ENCODE data around the gene LHPP. TPM values are rescaled to one million over a fixed set of nuclear protein-coding genes. Genes with fewer than 3 reads are reported as not detected.

The LHPP gene
- total RNA-seq, 1 experiment from 2014 or later, result 24.7 TPM

DNA sequence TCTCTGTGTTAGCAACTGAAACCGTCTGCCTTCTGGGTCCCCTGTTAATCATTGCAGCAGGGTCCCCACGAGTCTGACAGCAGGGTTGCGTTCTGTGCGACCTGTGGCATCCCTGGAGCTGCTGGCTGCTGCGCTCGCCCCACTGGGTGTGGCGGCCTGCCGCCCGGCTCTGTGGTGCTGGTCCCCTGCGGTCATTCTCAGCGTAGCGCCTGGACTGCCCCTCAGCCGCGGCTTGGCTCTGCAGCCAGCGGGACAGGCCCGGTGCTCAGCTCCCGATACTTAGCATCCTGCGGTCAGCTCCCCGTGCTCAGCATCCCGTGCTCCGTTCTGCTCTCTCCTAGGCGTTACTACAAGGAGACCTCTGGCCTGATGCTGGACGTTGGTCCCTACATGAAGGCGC, 35.0 kb downstream of the LHPP start:
- TF ChIP-seq, protein P1, sequence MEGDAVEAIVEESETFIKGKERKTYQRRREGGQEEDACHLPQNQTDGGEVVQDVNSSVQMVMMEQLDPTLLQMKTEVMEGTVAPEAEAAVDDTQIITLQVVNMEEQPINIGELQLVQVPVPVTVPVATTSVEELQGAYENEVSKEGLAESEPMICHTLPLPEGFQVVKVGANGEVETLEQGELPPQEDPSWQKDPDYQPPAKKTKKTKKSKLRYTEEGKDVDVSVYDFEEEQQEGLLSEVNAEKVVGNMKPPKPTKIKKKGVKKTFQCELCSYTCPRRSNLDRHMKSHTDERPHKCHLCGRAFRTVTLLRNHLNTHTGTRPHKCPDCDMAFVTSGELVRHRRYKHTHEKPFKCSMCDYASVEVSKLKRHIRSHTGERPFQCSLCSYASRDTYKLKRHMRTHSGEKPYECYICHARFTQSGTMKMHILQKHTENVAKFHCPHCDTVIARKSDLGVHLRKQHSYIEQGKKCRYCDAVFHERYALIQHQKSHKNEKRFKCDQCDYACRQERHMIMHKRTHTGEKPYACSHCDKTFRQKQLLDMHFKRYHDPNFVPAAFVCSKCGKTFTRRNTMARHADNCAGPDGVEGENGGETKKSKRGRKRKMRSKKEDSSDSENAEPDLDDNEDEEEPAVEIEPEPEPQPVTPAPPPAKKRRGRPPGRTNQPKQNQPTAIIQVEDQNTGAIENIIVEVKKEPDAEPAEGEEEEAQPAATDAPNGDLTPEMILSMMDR (conservative IDR thresholded peaks at IDR 0.05), result no peak
- TF ChIP-seq EZH2 (IDR thresholded peaks at IDR 0.05; ENCODE audit: low read depth), result no peak
- intact Hi-C loops (cut with micrococcal nuclease; ENCODE audit: unreplicated experiment), result no loop called here
- POLR2A ChIA-PET (ENCODE audit: unreplicated experiment), result no interaction called here

DNA sequence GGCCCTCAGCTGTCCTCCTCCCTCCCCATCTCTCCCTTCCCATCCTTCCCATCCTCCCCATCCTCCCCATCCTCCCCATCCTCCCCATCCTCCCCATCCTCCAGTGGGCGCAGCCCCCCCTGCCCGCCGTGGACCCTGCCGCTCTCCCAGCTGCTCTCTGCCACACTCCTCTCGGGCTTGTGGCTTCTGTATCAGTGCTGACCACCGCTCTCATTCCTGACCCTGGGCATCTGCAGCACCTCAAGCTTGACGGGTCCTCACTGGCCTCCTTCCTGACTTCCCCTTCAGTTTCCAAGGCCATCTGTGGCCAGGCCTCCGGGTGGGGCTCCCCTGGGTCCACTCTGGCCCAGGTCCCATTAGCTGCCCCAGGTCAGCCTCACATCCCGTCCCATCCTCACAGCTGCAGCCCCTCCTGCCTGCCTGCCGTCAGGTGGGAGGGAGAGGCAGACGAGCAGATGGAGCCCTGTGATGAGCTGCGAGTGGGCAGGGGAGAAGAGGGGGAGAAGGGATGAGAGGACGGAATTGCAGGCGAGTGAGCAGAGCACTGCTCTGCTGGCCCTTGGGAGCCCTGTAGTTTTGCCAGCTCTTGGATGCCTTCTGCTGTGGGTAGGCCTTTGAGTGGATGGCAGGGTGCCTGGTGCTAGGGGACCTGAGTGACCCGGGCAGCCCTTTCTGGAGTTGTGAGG, 35.7 kb downstream of the LHPP start:
- Histone ChIP-seq H3K9me3 (ENCODE audit: insufficient read depth, low read depth) (no peaks in the 10 kb centered on the region), H3K4me1 (replicated peaks; ENCODE audit: insufficient read depth) (no peaks in the 10 kb centered on the region), H3K4me3 (no peak overlapping the region), H3K4me2 (no peak overlapping the region), H3K36me3 (ENCODE audit: low read depth) (no peaks in the 10 kb centered on the region), H2AFZ (no peak overlapping the region), H3K27me3 (ENCODE audit: insufficient read depth, low read depth) (no peaks in the 10 kb centered on the region), H4K20me1 (ENCODE audit: insufficient read depth) (no peaks in the 10 kb centered on the region), H3F3A (ENCODE audit: insufficient read depth, low read depth) (no peaks in the 10 kb centered on the region), H3K79me2 (ENCODE audit: low read depth) (no peaks in the 10 kb centered on the region), H3K27ac (no peak overlapping the region), H3K9me2 (ENCODE audit: insufficient read depth) (no peaks in the 10 kb centered on the region)
- intact Hi-C loops (cut with micrococcal nuclease; ENCODE audit: unreplicated experiment), result no loop called here
- TF ChIP-seq EZH2 (IDR thresholded peaks at IDR 0.05; ENCODE audit: low read depth), result no peak
- TF ChIP-seq, protein P1 (conservative IDR thresholded peaks at IDR 0.05), result no peak
- no peak for DNase-seq
- CTCF ChIA-PET, result no interaction called here
- POLR2A ChIA-PET (ENCODE audit: unreplicated experiment), result interaction anchor here (0.6 kb wide), 1 partner anchor 921 kb away, joined by 7 read pairs; no protein-coding TSS in a partner anchor
- no TSS peak for BruUV-seq (replicated peaks)

More for the DNA sequence above, 35.0 kb downstream of the LHPP start:
- Histone ChIP-seq H3F3A (ENCODE audit: insufficient read depth, low read depth) (no peaks in the 10 kb centered on the region), H4K20me1 (ENCODE audit: insufficient read depth) (no peaks in the 10 kb centered on the region), H2AFZ (no peak overlapping the region), H3K9me3 (ENCODE audit: insufficient read depth, low read depth) (no peaks in the 10 kb centered on the region), H3K27me3 (ENCODE audit: insufficient read depth, low read depth) (no peaks in the 10 kb centered on the region), H3K79me2 (ENCODE audit: low read depth) (no peaks in the 10 kb centered on the region), H3K4me1 (replicated peaks; ENCODE audit: insufficient read depth) (no peaks in the 10 kb centered on the region), H3K36me3 (ENCODE audit: low read depth) (no peaks in the 10 kb centered on the region), H3K9me2 (ENCODE audit: insufficient read depth) (no peaks in the 10 kb centered on the region), H3K4me3 (no peak overlapping the region), H3K4me2 (no peak overlapping the region), H3K27ac (no peak overlapping the region)
- CTCF ChIA-PET, result no interaction called here
- DNase-seq, result no peak
- no TSS peak for BruUV-seq (replicated peaks)

DNA sequence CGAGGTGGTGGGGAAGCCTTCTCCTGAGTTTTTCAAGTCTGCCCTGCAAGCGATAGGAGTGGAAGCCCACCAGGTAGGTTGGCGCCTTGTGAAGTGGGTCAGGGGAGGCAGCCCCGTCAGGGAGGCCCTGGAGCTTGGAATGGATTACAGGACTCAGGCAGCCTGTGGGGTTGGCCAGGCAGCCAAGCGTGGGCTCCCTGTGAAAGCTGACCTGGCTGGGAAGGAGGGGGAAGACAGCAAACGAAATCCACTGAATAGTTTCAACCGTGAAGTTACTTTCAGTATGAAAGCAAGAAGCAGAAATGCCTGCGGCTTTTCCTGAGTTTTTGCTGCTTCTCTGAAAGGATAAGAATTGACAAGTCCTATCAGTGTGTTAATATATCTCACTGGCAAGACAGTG, 36.4 kb downstream of the LHPP start:
- H3K36me3 ChIP-seq (ENCODE audit: low read depth), result no peaks in the 10 kb centered on the region
- CTCF ChIA-PET, result no interaction called here
- TF ChIP-seq, protein P1 (conservative IDR thresholded peaks at IDR 0.05), result no peak
- TF ChIP-seq EZH2 (IDR thresholded peaks at IDR 0.05; ENCODE audit: low read depth), result no peak
- intact Hi-C loops (cut with micrococcal nuclease; ENCODE audit: unreplicated experiment), result no loop called here
- no peaks in the 10 kb centered on the region for H3K79me2 ChIP-seq (ENCODE audit: low read depth)
- BruUV-seq (replicated peaks), result no TSS peak
- POLR2A ChIA-PET (ENCODE audit: unreplicated experiment), result no interaction called here
- no peaks in the 10 kb centered on the region for H3K27me3 ChIP-seq (ENCODE audit: insufficient read depth, low read depth)
- no peaks in the 10 kb centered on the region for H3K4me1 ChIP-seq (replicated peaks; ENCODE audit: insufficient read depth)
- H3F3A ChIP-seq (ENCODE audit: insufficient read depth, low read depth), result no peaks in the 10 kb centered on the region
- no peak overlapping the region for H3K4me2 ChIP-seq
- no peak overlapping the region for H3K4me3 ChIP-seq
- H2AFZ ChIP-seq, result no peak overlapping the region
- H3K9me2 ChIP-seq (ENCODE audit: insufficient read depth), result no peaks in the 10 kb centered on the region
- no peaks in the 10 kb centered on the region for H3K9me3 ChIP-seq (ENCODE audit: insufficient read depth, low read depth)
- no peaks in the 10 kb centered on the region for H4K20me1 ChIP-seq (ENCODE audit: insufficient read depth)
- DNase-seq, result no peak
- H3K27ac ChIP-seq, result no peak overlapping the region
